Colonic mucosa (tissue), 4 donors: ENCODE data around the gene GCK. TPM values are rescaled to one million over a fixed set of nuclear protein-coding genes. Genes with fewer than 3 reads are reported as not detected.
"Not testable (repeated sequence)": the region's sequence is repeated elsewhere in the genome, so short reads cannot be mapped to it uniquely, and the experiment has no call there.

Experiments
- DNase-seq: peaks from one replicate; pipeline ENCODE4 v3.0.0-alpha.2; 2020
- H3K27ac ChIP-seq: fragments of 200-600 bp; one replicate; pipeline ENCODE4 v1.8.0; 2021
- H3K27me3 ChIP-seq: fragments of 200-600 bp; one replicate; pipeline ENCODE4 v1.8.0; 2021
- H3K36me3 ChIP-seq: fragments of 200-600 bp; one replicate; pipeline ENCODE4 v1.8.0; 2021
- H3K4me1 ChIP-seq: fragments of 200-600 bp; one replicate; pipeline ENCODE4 v1.8.0; 2021; ENCODE audit warnings: mild to moderate bottlenecking
- H3K4me3 ChIP-seq: fragments of 200-600 bp; one replicate; pipeline ENCODE4 v1.8.0; 2021
- H3K9ac ChIP-seq, 2 donors: one replicate each; pipeline ENCODE4 v1.7.0; 2013; ENCODE audit warnings: control low read depth in 2 of 2, low read depth in 2 of 2, low read length in 2 of 2
- H3K9me3 ChIP-seq: fragments of 200-600 bp; one replicate; pipeline ENCODE4 v1.8.0; 2021
- intact Hi-C: fragments of 100-400 bp; cut with DNase I; formaldehyde crosslinking; loops from one replicate; pipeline ENCODE4 v1.14.1; 2022
- total RNA-seq, 2 donors: library from RNA; stranded (reverse); fragmentation: NEBNext Ultra II Directional in 1 of 2; extraction: Animal tissue kit (Norgen Biotek cat#: 25700) in 1 of 2; gene quantifications; one replicate each; pipeline ENCODE4 v1.2.1, GENCODE V29; 2021
- TF ChIP-seq, protein P1 (sequence below): fragments of 200-600 bp; IDR thresholded peaks from one replicate; pipeline ENCODE4 v1.8.0; 2022; ENCODE audit warnings: antibody characterized with exemption, mild to moderate bottlenecking
- donor health status: healthy.
- donor health status: DM: no; HTN: no; CAD: no.
- donor health status: DM: no; HTN: no; CAD: no.

Gene GCK
- total RNA-seq, 2 donors from 2014 or later, result 0.17 to 0.19 TPM

DNA sequence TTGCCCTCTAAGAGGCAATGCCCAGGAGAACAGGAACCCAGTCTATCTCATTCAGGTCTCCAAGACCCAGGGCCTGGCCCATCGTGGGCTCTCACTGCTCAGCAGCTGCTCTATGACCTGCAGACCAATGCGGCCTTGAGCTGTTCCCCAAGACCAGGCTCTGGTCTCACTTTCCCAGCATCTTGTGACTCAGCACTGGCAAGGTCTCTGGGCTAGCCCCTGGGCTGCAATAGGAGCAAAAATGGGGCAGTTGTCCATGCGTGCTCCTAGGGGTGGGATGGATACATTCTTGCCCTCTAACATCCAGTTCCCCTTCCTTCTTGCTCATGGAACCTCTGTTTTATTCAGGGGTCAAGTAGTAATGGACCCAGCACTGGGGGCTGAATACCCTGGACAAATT, 13.5 kb downstream of the GCK start:
- DNase-seq, result no peak
- TF ChIP-seq, protein P1, sequence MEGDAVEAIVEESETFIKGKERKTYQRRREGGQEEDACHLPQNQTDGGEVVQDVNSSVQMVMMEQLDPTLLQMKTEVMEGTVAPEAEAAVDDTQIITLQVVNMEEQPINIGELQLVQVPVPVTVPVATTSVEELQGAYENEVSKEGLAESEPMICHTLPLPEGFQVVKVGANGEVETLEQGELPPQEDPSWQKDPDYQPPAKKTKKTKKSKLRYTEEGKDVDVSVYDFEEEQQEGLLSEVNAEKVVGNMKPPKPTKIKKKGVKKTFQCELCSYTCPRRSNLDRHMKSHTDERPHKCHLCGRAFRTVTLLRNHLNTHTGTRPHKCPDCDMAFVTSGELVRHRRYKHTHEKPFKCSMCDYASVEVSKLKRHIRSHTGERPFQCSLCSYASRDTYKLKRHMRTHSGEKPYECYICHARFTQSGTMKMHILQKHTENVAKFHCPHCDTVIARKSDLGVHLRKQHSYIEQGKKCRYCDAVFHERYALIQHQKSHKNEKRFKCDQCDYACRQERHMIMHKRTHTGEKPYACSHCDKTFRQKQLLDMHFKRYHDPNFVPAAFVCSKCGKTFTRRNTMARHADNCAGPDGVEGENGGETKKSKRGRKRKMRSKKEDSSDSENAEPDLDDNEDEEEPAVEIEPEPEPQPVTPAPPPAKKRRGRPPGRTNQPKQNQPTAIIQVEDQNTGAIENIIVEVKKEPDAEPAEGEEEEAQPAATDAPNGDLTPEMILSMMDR, result no peak
- intact Hi-C loops, result no loop called here
- H3K27ac ChIP-seq, result no peak overlapping the region
- no peaks in the 10 kb centered on the region for H3K27me3 ChIP-seq
- H3K4me3 ChIP-seq, result no peak overlapping the region
- no peaks in the 10 kb centered on the region for H3K4me1 ChIP-seq
- no peaks in the 10 kb centered on the region for H3K36me3 ChIP-seq
- H3K9ac ChIP-seq, result no peak overlapping the region
- H3K9me3 ChIP-seq, result no peaks in the 10 kb centered on the region

DNA sequence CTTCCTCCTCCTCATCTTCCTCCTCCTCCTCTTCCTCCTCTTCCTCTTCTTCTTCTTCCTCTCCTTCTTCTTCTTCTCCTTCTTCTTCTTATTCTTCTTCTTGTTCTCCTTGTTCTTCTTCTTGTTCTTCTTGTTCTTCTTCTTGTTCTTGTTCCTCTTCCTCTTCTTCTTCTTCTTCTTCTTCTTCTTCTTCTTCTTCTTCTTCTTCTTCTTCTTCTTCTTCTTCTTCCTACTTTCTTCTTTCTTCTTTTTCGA, 14.6 kb downstream of the GCK start:
- DNase-seq, H3K9me3 ChIP-seq, H3K4me1 ChIP-seq, H3K36me3 ChIP-seq, H3K27me3 ChIP-seq, H3K27ac ChIP-seq, H3K9ac ChIP-seq, intact Hi-C loops, H3K4me3 ChIP-seq: not testable (repeated sequence)

DNA sequence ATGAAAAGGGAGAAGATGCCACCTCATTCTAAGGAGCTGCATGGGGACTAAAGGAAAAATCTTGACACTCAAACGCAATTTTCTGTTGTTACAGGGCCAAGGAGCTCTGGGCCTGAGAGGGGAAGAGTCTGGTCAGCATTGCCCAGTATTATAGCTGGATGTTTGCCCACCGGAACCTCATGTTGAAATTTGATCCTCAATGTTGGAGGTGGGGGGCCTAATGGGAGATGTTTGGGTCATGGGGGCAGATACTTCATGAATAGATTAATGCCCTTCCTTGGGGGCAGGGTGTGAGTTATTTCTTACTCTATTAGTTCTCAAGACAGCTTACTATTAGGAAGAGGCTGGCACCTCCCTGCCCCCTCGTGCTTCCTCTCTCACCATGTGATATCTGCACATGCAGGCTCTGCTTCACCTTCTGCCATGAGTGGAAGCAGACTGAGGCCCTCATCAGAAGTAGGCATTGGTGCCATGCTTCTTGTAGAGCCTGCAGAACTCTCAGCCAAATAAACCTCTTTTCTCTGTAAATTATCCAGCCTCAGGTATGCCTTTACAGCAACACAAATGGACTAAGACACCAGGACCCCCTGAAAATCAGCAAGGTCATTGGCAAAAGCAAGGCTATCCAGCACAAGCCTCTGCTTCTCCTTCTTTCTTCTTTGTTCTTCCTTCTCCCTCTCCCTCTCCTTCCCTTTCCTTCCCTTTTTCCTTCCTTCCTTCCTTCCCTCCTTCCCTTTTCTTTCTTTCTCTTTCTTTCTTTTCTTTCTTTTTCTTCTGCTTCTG, 15.1 kb downstream of the GCK start:
- TF ChIP-seq, protein P1, result no peak
- H3K9me3 ChIP-seq, result no peaks in the 10 kb centered on the region
- no peak for DNase-seq
- H3K4me1 ChIP-seq, result no peaks in the 10 kb centered on the region
- intact Hi-C loops, result no loop called here
- no peaks in the 10 kb centered on the region for H3K36me3 ChIP-seq
- no peak overlapping the region for H3K27ac ChIP-seq
- no peak overlapping the region for H3K9ac ChIP-seq
- no peaks in the 10 kb centered on the region for H3K27me3 ChIP-seq
- no peak overlapping the region for H3K4me3 ChIP-seq

DNA sequence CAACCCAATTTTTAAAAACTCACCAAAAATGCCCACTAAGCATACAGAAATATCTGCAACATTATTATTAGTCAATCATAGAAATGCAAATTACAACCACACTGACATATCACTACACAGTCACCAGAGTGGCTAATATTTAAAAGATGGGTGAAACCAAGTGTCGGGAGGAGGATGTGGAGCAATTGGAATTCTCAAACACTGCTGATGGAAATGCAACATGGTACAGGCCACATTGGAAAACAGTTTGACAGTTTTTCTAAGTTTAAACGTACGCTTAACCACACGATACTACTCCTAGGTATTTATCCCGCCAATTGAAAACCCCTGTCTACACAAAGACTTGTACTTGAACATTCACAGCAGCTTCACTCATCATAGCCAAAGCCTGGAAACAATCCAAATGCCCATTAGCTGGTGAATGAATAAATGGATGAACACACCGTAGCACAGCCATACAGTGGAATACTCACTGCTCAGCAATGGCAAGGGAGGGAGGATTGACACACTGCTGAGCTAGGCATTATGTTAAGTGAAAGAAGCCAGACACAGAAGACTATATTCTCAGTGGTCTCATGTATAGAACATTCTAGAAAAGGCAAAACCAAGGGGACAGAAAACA, 16.3 kb downstream of the GCK start:
- no peak overlapping the region for H3K27ac ChIP-seq
- intact Hi-C loops, result no loop called here
- H3K36me3 ChIP-seq, result no peaks in the 10 kb centered on the region
- H3K4me1 ChIP-seq, result no peaks in the 10 kb centered on the region
- no peak for DNase-seq
- no peak overlapping the region for H3K4me3 ChIP-seq
- no peaks in the 10 kb centered on the region for H3K27me3 ChIP-seq
- TF ChIP-seq, protein P1, result no peak
- H3K9me3 ChIP-seq, result no peaks in the 10 kb centered on the region
- no peak overlapping the region for H3K9ac ChIP-seq

DNA sequence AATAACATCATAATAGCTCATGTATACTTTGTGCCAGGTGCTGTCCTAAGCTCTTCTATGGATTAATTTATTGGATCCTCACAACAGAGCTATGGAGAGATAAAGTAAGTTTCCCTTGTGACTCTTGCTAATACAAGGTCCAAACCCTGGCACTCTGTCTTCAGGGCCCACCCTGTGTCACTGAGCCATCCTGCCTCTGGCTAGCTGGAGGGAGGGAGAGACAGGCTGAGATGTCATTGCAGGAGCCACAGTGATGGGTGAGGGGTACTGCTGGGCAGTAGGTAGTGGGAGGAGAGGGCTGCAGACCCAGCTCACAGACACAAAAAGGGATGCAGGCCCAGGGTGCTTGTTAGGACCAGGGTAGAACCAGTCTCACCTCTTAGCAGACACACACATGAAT, 16.9 kb downstream of the GCK start:
- no peak overlapping the region for H3K9ac ChIP-seq
- H3K27ac ChIP-seq, result no peak overlapping the region
- H3K36me3 ChIP-seq, result no peaks in the 10 kb centered on the region
- no peaks in the 10 kb centered on the region for H3K27me3 ChIP-seq
- no peaks in the 10 kb centered on the region for H3K4me1 ChIP-seq
- no peak overlapping the region for H3K4me3 ChIP-seq
- intact Hi-C loops, result no loop called here
- H3K9me3 ChIP-seq, result no peaks in the 10 kb centered on the region
- TF ChIP-seq, protein P1, result no peak
- DNase-seq, result no peak

DNA sequence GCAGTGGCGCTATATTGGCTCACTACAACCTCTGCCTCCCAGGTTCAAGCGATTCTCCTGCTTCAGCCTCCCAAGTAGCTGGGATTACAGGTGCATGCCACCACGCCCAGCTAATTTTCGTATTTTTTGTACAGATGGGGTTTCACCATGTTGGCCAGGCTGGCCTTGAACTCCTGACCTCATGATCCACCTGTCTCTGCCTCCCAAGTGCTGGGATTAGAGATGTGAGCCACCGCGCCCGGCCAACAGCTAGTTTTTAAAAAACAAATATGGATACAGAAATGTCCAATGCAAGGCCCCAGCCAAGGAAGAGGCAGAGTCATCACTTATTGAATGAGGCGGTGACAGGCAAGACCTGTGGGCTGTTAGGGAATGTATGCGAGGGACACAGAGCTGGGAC, 17.3 kb downstream of the GCK start:
- H3K27ac ChIP-seq, H3K9ac ChIP-seq, H3K27me3 ChIP-seq, H3K36me3 ChIP-seq, intact Hi-C loops, H3K4me1 ChIP-seq, H3K9me3 ChIP-seq, DNase-seq, H3K4me3 ChIP-seq: not testable (repeated sequence)
